ENCODE measurements around the gene ARSG. TPM values are rescaled to one million over a fixed set of nuclear protein-coding genes. Genes with fewer than 3 reads are reported as not detected.

ARSG gene
- total and polyA plus RNA-seq, 2 of the 13 experiments (the other 11 are each of a cell fraction or from before 2014, with no cell fraction given) = 3.7 to 15.2 TPM

DNA sequence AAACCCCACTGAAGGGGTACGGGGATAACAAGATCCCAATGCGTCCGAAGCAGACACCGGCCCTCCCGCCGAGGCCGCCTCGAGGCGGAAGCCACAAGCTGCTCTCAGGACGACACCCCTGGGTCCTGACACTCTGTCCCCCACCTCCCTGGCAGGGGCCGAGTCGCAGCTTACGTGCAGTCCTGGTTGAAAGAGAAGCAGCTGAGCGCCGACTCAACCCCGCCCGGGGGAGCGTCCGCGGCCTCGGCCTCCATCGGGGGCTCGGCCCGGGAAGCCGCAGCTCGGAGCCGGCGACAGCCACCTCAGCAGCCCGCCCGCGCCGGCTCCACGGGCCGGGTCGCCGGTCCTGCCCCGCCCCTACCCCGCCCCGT lies 165.9 kb downstream of the ARSG start, which contains the start of gene WIPI1 (continued):
- TF ChIP-seq, protein P1, sequence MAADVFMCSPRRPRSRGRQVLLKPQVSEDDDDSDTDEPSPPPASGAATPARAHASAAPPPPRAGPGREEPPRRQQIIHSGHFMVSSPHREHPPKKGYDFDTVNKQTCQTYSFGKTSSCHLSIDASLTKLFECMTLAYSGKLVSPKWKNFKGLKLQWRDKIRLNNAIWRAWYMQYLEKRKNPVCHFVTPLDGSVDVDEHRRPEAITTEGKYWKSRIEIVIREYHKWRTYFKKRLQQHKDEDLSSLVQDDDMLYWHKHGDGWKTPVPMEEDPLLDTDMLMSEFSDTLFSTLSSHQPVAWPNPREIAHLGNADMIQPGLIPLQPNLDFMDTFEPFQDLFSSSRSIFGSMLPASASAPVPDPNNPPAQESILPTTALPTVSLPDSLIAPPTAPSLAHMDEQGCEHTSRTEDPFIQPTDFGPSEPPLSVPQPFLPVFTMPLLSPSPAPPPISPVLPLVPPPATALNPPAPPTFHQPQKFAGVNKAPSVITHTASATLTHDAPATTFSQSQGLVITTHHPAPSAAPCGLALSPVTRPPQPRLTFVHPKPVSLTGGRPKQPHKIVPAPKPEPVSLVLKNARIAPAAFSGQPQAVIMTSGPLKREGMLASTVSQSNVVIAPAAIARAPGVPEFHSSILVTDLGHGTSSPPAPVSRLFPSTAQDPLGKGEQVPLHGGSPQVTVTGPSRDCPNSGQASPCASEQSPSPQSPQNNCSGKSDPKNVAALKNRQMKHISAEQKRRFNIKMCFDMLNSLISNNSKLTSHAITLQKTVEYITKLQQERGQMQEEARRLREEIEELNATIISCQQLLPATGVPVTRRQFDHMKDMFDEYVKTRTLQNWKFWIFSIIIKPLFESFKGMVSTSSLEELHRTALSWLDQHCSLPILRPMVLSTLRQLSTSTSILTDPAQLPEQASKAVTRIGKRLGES (CRISPR knock-in tag; IDR thresholded peaks at IDR 0.05; ENCODE audit: borderline replicate concordance) = no peak
- TF ChIP-seq FOSL2 (CRISPR knock-in tag; IDR thresholded peaks at IDR 0.05) (no peak), KAT8 (CRISPR knock-in tag; IDR thresholded peaks at IDR 0.05) (no peak), CCAR2 (optimal IDR thresholded peaks at IDR 0.05; ENCODE audit: low read depth, low read length) (no peak), FOSL1 (CRISPR knock-in tag; IDR thresholded peaks at IDR 0.05; ENCODE audit: borderline replicate concordance) (no peak), ZNF709 (CRISPR knock-in tag; IDR thresholded peaks at IDR 0.05) (peak; percentile 73; the same call in 1 of the 2 replicates), TCF7 (IDR thresholded peaks at IDR 0.05; ENCODE audit: low read depth) (no peak), HNRNPUL1 (IDR thresholded peaks at IDR 0.05; ENCODE audit: low read depth, low read length) (no peak), PAF1 (CRISPR knock-in tag; IDR thresholded peaks at IDR 0.05) (no peak)
- TF ChIP-seq, protein P2, sequence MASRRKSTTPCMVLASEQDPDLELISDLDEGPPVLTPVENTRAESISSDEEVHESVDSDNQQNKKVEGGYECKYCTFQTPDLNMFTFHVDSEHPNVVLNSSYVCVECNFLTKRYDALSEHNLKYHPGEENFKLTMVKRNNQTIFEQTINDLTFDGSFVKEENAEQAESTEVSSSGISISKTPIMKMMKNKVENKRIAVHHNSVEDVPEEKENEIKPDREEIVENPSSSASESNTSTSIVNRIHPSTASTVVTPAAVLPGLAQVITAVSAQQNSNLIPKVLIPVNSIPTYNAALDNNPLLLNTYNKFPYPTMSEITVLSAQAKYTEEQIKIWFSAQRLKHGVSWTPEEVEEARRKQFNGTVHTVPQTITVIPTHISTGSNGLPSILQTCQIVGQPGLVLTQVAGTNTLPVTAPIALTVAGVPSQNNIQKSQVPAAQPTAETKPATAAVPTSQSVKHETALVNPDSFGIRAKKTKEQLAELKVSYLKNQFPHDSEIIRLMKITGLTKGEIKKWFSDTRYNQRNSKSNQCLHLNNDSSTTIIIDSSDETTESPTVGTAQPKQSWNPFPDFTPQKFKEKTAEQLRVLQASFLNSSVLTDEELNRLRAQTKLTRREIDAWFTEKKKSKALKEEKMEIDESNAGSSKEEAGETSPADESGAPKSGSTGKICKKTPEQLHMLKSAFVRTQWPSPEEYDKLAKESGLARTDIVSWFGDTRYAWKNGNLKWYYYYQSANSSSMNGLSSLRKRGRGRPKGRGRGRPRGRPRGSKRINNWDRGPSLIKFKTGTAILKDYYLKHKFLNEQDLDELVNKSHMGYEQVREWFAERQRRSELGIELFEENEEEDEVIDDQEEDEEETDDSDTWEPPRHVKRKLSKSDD (CRISPR knock-in tag; IDR thresholded peaks at IDR 0.05; ENCODE audit: low read depth) = no peak
- TF ChIP-seq, protein P3, sequence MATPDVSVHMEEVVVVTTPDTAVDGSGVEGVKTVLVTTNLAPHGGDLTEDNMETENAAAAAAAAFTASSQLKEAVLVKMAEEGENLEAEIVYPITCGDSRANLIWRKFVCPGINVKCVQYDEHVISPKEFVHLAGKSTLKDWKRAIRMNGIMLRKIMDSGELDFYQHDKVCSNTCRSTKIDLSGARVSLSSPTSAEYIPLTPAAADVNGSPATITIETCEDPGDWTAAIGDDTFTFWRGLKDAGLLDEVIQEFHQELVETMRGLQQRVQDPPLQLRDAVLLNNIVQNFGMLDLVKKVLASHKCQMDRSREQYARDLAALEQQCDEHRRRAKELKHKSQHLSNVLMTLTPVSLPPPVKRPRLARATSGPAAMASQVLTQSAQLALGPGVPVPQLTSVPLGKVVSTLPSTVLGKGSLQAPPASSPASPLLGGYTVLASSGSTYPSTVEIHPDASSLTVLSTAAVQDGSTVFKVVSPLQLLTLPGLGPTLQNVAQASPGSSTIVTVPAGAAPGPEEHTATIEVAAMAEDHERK (CRISPR knock-in tag; IDR thresholded peaks at IDR 0.05; ENCODE audit: low read depth) = no peak
- TF ChIP-seq, protein P4, sequence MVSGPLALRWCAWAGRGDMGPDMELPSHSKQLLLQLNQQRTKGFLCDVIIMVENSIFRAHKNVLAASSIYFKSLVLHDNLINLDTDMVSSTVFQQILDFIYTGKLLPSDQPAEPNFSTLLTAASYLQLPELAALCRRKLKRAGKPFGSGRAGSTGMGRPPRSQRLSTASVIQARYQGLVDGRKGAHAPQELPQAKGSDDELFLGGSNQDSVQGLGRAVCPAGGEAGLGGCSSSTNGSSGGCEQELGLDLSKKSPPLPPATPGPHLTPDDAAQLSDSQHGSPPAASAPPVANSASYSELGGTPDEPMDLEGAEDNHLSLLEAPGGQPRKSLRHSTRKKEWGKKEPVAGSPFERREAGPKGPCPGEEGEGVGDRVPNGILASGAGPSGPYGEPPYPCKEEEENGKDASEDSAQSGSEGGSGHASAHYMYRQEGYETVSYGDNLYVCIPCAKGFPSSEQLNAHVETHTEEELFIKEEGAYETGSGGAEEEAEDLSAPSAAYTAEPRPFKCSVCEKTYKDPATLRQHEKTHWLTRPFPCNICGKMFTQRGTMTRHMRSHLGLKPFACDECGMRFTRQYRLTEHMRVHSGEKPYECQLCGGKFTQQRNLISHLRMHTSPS (CRISPR knock-in tag; IDR thresholded peaks at IDR 0.05; ENCODE audit: low read depth) = no peak
- TF ChIP-seq, protein P5, sequence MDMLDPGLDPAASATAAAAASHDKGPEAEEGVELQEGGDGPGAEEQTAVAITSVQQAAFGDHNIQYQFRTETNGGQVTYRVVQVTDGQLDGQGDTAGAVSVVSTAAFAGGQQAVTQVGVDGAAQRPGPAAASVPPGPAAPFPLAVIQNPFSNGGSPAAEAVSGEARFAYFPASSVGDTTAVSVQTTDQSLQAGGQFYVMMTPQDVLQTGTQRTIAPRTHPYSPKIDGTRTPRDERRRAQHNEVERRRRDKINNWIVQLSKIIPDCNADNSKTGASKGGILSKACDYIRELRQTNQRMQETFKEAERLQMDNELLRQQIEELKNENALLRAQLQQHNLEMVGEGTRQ (IDR thresholded peaks at IDR 0.05; ENCODE audit: low read depth, low read length) = no peak
- TF ChIP-seq, protein P5 (CRISPR knock-in tag; IDR thresholded peaks at IDR 0.05; ENCODE audit: borderline replicate concordance) = no peak
- TF ChIP-seq, protein P6, sequence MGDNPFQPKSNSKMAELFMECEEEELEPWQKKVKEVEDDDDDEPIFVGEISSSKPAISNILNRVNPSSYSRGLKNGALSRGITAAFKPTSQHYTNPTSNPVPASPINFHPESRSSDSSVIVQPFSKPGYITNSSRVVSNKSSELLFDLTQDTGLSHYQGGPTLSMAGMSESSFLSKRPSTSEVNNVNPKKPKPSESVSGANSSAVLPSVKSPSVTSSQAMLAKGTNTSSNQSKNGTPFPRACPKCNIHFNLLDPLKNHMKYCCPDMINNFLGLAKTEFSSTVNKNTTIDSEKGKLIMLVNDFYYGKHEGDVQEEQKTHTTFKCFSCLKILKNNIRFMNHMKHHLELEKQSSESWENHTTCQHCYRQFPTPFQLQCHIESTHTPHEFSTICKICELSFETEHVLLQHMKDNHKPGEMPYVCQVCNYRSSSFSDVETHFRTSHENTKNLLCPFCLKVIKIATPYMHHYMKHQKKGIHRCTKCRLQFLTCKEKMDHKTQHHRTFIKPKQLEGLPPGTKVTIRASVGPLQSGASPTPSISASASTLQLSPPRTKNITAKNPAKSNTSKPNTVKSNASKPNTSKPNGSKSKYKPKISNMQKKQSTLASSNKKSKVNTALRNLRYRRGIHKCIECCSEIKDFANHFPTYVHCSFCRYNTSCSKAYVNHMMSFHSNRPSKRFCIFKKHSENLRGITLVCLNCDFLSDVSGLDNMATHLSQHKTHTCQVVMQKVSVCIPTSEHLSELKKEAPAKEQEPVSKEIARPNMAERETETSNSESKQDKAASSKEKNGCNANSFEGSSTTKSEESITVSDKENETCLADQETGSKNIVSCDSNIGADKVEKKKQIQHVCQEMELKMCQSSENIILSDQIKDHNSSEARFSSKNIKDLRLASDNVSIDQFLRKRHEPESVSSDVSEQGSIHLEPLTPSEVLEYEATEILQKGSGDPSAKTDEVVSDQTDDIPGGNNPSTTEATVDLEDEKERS (CRISPR knock-in tag; IDR thresholded peaks at IDR 0.05) = no peak
